Transverse colon (tissue), 4 donors: ENCODE measurements around the gene GPR153. TPM values are rescaled to one million over a fixed set of nuclear protein-coding genes. Genes with fewer than 3 reads are reported as not detected.

Experiments used
- DNase-seq: peaks from one replicate; pipeline ENCODE4 v3.0.0-alpha.2; 2019
- H3K27ac ChIP-seq, 4 donors: fragments of 200-600 bp; sonication (generic); 2 replicates each; pipeline ENCODE4 v1.5.1; 2016 to 2018; ENCODE audit warnings: inconsistent platforms in 4 of 4
- H3K27me3 ChIP-seq: fragments of 200-600 bp; sonication (generic); 2 replicates; pipeline ENCODE4 v1.5.1; 2017; ENCODE audit warnings: inconsistent platforms
- H3K36me3 ChIP-seq, 4 donors: fragments of 200-600 bp; sonication (generic); 2 replicates each; pipeline ENCODE4 v1.5.1; 2017 to 2019; ENCODE audit warnings: inconsistent platforms in 4 of 4
- H3K4me1 ChIP-seq, 4 donors: fragments of 200-600 bp; sonication (generic); 2 replicates each; pipeline ENCODE4 v1.5.1; 2017 to 2020; ENCODE audit warnings: inconsistent platforms in 4 of 4
- H3K4me3 ChIP-seq, 4 donors: fragments of 200-600 bp; sonication (generic); 1 replicate in 1 of 4; 2 replicates in 3 of 4; pipeline versions ENCODE4 v1.5.1 to v1.6.1; 2017 to 2019; ENCODE audit warnings: inconsistent platforms in 4 of 4
- H3K9me3 ChIP-seq, 2 donors: fragments of 200-600 bp; sonication (generic); 2 replicates each; pipeline ENCODE4 v1.5.1; 2017 to 2019; ENCODE audit warnings: inconsistent platforms in 2 of 2
- CTCF ChIP-seq, 5 experiments: fragments of 200-600 bp in 3 of 5; fragments of 450-650 bp in 2 of 5; sonication (generic) in 3 of 5; IDR thresholded peaks; 1 replicate in 2 of 5; 2 replicates in 3 of 5; pipeline ENCODE4 v1.5.1; 2016 to 2017; ENCODE audit warnings: antibody characterized with exemption in 5 of 5, inconsistent platforms in 3 of 5, mild to moderate bottlenecking in 2 of 5, moderate library complexity in 1 of 5
- EP300 ChIP-seq: sonication (generic); formaldehyde crosslinking; IDR thresholded peaks from one replicate; pipeline ENCODE4 v1.6.1; 2017; ENCODE audit warnings: antibody characterized with exemption, low read depth
- POLR2A ChIP-seq: fragments of 450-650 bp; IDR thresholded peaks from one replicate; pipeline ENCODE4 v1.6.1; 2016; ENCODE audit warnings: antibody characterized with exemption, mild to moderate bottlenecking, moderate library complexity
- POLR2AphosphoS5 ChIP-seq, 3 donors: sonication (generic); formaldehyde crosslinking; IDR thresholded peaks; one replicate each; pipeline ENCODE4 v1.6.1; 2016; ENCODE audit warnings: antibody characterized with exemption in 3 of 3
- WGBS, 2 donors: methylation state at CpG; one replicate each; pipeline ENCODE4 v1.1.5; 2018; ENCODE audit warnings: low coverage in 1 of 2; 5-methylcytosine and 5-hydroxymethylcytosine counted together
- in situ Hi-C, 4 donors: fragments of 200-750 bp; cut with MboI; loops; one replicate each; pipeline versions ENCODE4 v1.15.0 to v1.15.1; 2017; ENCODE audit warnings: low sequenced_read_pairs in 3 of 4, low pct_ligation_motif_present in 1 of 4, low pct_unique_long_range_greater_than_20kb in 1 of 4
- intact Hi-C: fragments of 100-400 bp; cut with DNase I; formaldehyde crosslinking; loops from one replicate; pipeline ENCODE4 v1.15.1; 2023; ENCODE audit warnings: low total_unique reads
- total RNA-seq, 4 donors: library from RNA; depleted of rRNA; stranded (reverse); fragments of >200 nt; gene quantifications; one replicate each; pipeline ENCODE4 v1.1.0, GENCODE V29; 2016

Gene GPR153
- total RNA-seq, 4 donors from 2014 or later: 15.6 to 38.2 (median 27.8) TPM

- peaks cover 8 to 16% (median 12%) of the 10 kb centered on the region in 4 donors for H3K4me1 ChIP-seq
- peak overlapping the region; percentile 63 to 95 (median 76) for H3K4me3 ChIP-seq
- no peak for DNase-seq
- peak overlapping the region; percentile 71 to 87 (median 83) for H3K27ac ChIP-seq
- in situ Hi-C loops (loop anchor here in 1 of 4 donors (25.0 kb wide), 1 partner anchor 178 kb away; the partner anchor contains the start of genes ESPN and HES2), intact Hi-C loops (no loop called here)
- WGBS, 2 donors: 53 to 71% methylated on average over 8 to 20 of the region's 20 CpGs
- no peaks in the 10 kb centered on the region for H3K9me3 ChIP-seq
- H3K27me3 ChIP-seq: peaks cover 13% of the 10 kb centered on the region
- H3K36me3 ChIP-seq: peaks cover 0 to 30% (median 9%) of the 10 kb centered on the region in 4 donors
- TF ChIP-seq POLR2AphosphoS5 (IDR thresholded peaks at IDR 0.05) (no peak), POLR2A (no peak), CTCF (IDR thresholded peaks at IDR 0.05) (no peak), EP300 (no peak)
These were observed 26.2 kb downstream of the GPR153 start for GRCh38 chr1:6234502-6235295.

DNA sequence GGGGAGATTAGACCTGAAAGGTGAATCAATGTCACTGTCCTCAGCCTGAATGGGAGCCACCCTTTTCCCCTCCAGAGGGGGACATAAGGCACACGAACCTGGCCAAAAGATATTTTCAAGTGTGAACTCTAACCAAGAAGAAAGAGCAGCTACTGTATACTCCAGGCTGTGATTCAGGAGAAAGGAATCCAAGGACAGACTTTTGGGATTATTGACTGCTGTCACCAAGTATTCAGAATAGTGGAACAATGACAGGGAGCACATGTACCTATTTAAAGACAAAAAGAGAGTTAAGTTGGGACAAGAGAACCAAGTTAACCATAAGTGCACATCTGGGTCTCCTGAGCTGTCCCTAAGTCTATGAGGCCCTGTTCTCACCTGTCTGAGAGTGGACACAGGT, 27.5 kb downstream of the GPR153 start:
- peaks cover 0 to 30% (median 9%) of the 10 kb centered on the region in 4 donors for H3K36me3 ChIP-seq
- no peak overlapping the region for H3K4me3 ChIP-seq
- no peak overlapping the region for H3K27ac ChIP-seq
- intact Hi-C loops: no loop called here
- WGBS, 2 donors: 43 to 67% methylated on average over 1 of the region's 1 CpG
- H3K9me3 ChIP-seq: no peaks in the 10 kb centered on the region
- peaks cover under 1% of the 10 kb centered on the region for H3K27me3 ChIP-seq
- TF ChIP-seq POLR2A (no peak), EP300 (no peak), CTCF (IDR thresholded peaks at IDR 0.05) (no peak), POLR2AphosphoS5 (IDR thresholded peaks at IDR 0.05) (no peak)
- no peak for DNase-seq
- in situ Hi-C loops: loop anchor here in 1 of 4 donors (25.0 kb wide), 1 partner anchor 179 kb away; the partner anchor contains the start of genes ESPN and HES2
- peaks cover 8 to 16% (median 12%) of the 10 kb centered on the region in 4 donors for H3K4me1 ChIP-seq

DNA sequence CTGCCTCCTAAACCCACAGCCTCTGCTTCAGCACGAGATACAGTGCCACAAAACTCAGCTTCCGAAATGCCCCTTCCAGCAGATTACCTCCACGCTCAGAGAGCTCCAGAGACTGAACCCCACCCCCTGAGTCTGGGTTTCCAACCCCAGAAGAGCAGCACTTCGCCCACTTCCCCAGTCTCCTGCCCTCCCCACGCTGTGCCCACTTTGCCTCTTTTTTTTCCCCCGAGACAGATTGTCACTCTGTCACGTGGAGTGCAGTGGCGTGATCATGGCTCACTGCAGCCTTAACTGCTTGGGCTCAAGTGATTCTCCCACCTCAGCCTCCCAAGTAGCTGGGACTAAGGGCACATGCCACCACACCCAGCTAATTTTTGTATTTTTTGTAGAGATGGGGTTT, 35.2 kb downstream of the GPR153 start:
- TF ChIP-seq POLR2A (no peak), POLR2AphosphoS5 (IDR thresholded peaks at IDR 0.05) (no peak), EP300 (no peak), CTCF (IDR thresholded peaks at IDR 0.05) (no peak)
- Histone ChIP-seq H3K36me3 (peaks cover 0 to 36% (median 17%) of the 10 kb centered on the region in 4 donors), H3K4me3 (no peak overlapping the region), H3K27ac (no peak overlapping the region), H3K27me3 (no peaks in the 10 kb centered on the region), H3K4me1 (peaks cover 0 to 5% (median 0%) of the 10 kb centered on the region in 4 donors), H3K9me3 (no peaks in the 10 kb centered on the region)
- 94% methylated on average over 8 of the region's 8 CpGs; no CpG with 5 or more reads in 1 of the 2 donors for WGBS, 2 donors
- no peak for DNase-seq
- in situ Hi-C loops (loop anchor here in 1 of 4 donors (25.0 kb wide), 1 partner anchor 187 kb away; the partner anchor contains the start of genes ESPN and HES2), intact Hi-C loops (no loop called here)

DNA sequence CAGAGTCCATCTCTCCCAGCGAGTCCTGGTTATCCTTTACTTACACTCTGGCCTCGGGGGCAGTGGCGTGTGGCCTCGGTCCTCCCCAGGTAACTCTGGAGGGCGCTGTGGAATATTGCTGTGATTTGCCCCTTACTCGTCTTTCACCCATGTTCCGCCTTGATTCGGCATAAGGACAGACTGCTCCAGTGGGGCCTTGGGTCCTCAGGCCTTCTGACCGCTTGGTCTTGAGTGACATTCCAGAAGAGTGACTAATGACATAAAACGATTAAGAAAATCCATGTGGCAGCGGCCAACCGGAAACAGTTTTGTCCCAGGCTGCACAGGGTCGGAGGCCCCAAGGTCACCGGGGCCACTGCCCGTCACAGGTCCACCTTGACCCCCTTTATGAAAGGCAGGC, 36.2 kb downstream of the GPR153 start:
- in situ Hi-C loops: loop anchor here in 1 of 4 donors (25.0 kb wide), 1 partner anchor 188 kb away; the partner anchor contains the start of genes ESPN and HES2
- no peak for DNase-seq
- H3K9me3 ChIP-seq: no peaks in the 10 kb centered on the region
- no peak for TF ChIP-seq POLR2AphosphoS5 (IDR thresholded peaks at IDR 0.05)
- no peak for TF ChIP-seq EP300
- no peak for TF ChIP-seq CTCF (IDR thresholded peaks at IDR 0.05)
- no peak for TF ChIP-seq POLR2A
- 89% methylated on average over 15 of the region's 15 CpGs; no CpG with 5 or more reads in 1 of the 2 donors for WGBS, 2 donors
- intact Hi-C loops: no loop called here
- no peak overlapping the region for H3K27ac ChIP-seq
- H3K4me1 ChIP-seq: peaks cover 0 to 5% (median 0%) of the 10 kb centered on the region in 4 donors
- H3K4me3 ChIP-seq: no peak overlapping the region
- peaks cover 0 to 28% (median 14%) of the 10 kb centered on the region in 4 donors for H3K36me3 ChIP-seq
- H3K27me3 ChIP-seq: no peaks in the 10 kb centered on the region
